HG02642 (cell line): Measurements from ENCODE around the gene NDUFA13.
A peak's percentile ranks its signal among the peaks of the same experiment; 100 is the strongest.
"Not testable (repeated sequence)": the region's sequence is repeated elsewhere in the genome, so short reads cannot be mapped to it uniquely, and the experiment has no call there.

ENCODE experiments used
- ATAC-seq: cut with Tn5 transposase; IDR thresholded peaks from one replicate; pipeline ENCODE4 v1.9.1; 2021; ENCODE audit warnings: mild to moderate bottlenecking; ENCODE audit not compliant: unreplicated experiment, poor library complexity

Gene NDUFA13

DNA sequence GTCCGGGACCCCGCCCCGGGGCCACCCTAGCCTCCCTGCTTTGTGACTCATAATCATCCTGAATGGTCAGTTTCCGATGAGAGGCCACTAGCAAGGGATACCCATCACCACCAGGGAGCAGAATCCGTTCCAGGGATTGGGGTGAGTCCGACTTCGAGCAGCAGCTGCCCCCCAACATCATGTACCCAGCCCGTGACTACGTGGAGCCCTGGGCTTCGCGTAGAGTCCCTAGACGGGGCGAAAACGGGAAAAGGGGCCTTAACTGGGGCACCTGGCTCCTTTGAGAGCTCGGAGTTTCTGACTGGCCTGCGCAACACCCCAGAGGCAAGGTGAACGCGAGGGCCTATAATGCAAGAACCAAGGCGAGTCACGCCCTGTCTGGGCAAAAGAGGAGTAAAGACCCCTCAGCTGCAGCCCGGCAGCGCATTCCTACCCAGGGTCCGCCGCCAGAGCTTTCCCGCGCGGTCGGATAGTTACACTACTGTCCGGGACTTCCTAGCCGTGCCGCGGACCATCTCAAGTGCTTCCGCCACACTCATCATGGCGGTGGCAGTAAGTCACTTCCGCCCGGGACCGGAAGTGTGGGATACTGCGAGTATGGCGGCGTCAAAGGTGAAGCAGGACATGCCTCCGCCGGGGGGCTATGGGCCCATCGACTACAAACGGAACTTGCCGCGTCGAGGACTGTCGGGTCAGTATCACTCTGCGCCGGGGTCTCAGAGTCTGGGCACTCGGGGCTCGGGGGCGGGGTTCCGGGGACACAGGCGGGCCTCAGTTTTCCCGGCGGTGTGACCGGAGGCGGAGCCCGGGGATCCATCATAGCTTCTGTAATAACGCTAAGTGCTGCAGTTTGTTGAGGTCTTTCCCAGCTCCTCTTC, at the start of gene NDUFA13:
TSS of gene NDUFA13 (plus strand) at position 584 of the 878 bp plus-strand sequence. CDS start at position 598, 14 bp downstream.
- peak; percentile 93 for ATAC-seq

DNA sequence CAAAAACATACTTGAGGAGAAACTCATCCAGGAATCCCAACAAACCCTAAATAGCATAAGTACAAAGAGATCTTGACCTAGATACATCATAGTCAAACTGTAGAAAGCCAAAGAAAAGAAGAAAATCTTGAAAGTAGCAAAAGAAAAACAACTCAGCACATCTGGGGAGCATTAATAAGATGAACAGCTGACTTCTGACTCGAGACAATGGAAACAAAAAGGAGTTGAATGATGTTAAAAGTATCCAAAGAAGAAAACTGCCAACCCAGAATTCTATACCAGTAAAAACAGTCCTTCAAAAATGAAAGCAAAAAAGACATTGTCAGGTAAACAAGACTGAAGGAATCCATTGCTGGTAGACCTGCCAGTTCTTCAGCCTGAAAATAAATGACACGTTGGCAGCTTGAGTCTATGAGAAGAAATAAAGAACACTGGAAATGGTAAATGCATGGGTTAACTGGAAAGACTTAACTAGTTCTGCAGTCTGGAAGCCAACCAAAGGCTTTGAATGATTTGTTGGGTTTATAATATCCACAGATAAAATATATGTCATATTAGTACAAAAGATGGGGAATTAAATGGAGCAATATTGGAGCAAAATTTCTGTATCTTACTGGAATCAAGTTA, 47.5 kb upstream of the NDUFA13 start:
- ATAC-seq = no peak

DNA sequence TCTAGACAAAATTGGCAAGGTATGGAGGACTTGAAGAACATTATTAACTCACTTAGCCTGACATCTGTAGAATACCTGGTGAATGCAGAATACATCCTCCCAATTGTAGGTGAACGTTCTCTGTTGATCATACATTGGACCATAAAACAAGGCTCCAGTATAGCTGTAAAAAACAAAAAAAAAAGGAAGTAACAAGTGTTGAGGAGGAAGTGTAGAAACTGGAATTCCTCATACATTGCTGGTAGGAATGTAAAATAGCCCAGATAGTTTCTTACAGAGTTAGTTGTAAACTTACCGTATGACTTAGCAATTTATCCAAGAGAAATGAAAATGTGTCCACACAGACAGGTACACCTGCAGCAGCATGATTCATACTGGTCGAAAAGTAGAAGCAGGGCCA, 45.4 kb upstream of the NDUFA13 start:
- ATAC-seq = no peak

- ATAC-seq = no peak
Measured at GRCh38 chr19:19471682-19472081, 44.3 kb upstream of the NDUFA13 start.

DNA sequence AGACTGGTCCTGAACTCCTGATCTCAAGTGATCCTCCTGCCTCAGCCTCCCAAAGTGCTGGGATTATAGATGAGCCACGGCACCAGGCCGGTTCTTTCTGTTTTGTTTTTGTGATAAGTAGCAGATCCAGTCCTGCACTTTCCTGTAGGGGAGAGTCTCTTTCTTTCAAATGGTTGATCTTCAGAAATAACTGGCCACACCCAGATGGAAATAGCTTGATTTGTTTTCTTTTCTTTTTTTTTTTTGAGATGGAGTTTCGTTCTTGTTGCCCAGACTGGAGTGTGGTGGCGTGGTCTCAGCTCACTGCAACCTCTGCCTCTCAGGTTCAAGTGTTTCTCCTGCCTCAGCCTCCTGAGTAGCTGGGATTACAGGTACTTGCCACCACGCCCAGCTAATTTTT, 43.9 kb upstream of the NDUFA13 start:
- not testable (repeated sequence) for ATAC-seq

- ATAC-seq = no peak
Measured at GRCh38 chr19:19475015-19475765, 40.8 kb upstream of the NDUFA13 start.

GRCh38 chr19:19475849-19476828, 39.9 kb upstream of the NDUFA13 start:
- no peak for ATAC-seq

- no peak for ATAC-seq
Measured at GRCh38 chr19:19477705-19478383, 38.2 kb upstream of the NDUFA13 start.

DNA sequence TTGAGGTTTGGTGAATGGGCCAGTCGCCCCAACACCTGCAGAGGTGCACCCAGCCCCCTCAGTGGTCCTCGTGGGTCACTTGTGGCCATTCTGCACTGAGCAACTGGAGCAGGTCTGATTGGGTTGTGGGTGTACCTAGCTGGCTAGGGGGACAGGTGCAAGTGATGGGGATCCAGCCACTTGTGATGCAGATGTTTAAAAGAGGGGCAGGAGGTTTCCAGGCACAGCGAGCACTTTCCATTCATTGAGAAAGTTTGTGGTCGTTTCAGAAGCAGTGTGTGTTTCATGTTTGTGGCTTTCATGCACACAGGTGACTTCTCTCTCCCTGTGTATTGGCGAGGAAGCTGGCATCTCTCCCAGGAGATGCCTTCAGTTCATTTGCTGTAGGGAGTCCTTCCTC, 35.3 kb upstream of the NDUFA13 start:
- ATAC-seq = peak; percentile 40

DNA sequence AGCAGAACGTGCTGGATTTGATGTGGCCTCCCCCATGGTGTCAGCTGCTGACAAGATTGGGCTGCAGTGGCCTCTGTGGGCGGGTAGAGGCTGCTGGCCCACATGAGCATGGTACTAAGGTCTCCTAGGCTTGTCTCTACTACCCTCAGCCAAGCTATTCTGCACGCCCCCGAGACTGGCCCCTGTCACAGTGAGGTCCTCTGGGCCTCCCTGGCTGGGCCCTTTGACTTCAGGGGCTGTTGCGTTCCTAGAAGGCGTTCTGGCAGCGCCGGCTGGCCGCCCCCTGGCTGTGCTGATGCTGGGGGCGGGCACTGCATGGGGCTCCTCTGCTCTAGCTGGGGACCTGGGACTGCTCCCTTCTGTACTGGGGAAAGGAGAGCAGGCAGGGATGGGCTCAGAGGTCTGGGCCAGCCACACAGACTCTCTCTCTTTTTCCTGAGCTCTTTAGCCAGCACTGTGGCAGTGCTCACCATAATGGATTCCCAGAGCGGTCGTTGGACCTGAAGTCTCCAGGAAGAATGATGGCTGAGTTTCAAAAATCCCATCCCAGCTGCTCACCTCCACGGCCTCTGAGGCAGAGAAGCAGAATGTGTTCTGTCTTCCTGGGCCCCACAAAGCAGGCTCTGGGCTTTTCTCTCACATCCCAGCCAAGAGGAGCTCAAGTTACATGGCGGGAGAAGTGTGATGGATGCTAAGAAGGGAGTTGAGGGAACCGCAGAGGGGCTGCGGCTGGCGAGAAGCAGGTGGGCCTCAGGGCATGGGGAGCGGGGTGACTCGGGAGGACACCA, 33.0 kb upstream of the NDUFA13 start:
- ATAC-seq = no peak

DNA sequence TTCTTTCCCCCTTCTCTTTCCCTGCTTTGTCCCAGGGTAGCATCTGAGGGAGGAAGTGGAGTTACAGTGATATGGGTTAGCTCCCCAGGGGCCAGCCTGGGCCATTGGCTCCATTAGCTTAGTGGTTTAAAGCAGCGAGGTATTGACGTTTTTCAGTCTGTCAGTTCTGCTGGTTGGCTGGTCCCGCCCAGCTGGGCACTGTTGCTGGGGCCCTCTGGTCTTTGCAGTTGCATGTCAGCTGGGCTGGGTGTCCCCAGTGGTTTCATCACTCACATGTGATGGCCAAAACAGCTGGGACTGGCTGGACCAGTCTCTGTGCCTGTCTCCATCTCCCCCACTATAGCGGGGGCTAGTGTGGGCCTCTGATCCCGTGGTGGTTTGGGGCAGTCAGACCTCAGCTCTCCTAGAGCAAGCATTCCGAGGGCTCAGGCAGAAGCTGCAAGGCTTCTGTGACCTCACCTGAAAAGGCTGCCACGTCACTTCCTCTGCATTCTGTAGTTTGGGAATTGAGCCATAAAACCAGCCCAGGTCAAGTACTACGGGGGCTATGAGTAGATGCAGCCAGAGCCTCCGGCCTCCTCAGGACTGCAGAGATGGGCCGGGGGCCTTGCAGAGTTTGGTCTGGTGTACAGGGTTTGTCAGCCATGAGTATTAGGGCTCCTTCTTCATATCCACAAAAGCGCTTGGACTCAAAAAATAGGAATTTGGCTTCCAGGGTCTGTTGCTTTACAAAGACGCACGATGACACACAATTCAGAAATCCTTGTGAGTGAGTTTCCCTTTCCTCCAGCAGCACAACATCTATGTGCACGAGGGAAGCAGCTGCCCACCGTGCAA, 30.6 kb upstream of the NDUFA13 start:
- no peak for ATAC-seq

DNA sequence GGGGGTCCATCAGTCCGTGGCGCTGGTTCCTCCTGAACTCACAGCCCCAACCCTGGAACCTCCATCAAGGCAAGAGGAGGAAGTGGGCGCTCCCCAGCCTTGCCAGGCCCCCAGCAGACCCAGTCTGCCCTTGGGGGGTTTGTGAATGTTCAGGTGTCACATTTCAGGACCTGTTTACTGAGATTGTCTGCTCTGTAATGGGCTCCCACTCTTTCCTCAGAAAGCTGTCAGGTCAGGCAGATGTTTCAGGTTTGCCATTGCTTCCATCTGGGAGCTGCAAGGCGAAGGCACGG, 30.1 kb upstream of the NDUFA13 start:
- ATAC-seq = no peak

DNA sequence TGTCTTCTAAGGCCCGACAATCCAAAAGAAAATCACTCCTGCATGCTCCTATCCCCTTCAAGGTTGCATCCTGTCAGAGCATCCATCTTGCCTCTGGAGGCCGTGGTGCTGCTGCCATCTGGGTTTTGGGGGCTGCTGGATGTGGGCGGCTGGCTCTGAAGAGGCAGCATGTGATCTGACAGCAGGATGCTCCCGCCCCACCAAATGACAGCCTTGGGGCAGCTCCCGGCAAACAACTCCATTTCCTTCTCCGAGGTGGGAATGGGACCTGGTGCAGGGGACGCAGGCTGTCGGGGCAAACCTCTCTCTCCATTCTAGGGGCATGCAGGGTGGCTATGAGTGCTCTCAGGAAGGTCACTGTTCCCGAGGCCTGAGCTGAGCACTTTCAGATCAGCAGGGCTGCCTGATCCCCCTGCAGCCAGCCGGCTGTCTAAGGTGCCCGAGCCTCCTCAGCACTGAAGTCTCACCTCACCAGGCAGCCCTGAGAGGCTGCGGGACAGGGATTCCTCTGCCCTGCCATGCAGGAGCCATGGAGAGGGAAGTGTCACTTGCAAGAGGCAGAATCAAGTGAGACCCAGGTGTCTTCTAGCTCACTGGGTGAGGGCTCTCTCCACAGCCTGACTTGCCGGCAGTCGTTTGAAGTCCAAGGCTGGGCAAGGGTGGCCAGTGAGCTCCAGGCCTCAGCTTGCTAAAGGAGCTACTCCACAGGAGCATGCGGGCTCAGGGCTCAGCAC, 29.5 kb upstream of the NDUFA13 start:
- ATAC-seq = no peak

- no peak for ATAC-seq
Measured at GRCh38 chr19:19487077-19487949, 28.7 kb upstream of the NDUFA13 start.

GRCh38 chr19:19487950-19488874, 27.8 kb upstream of the NDUFA13 start:
- ATAC-seq = no peak
